Heart right ventricle (tissue), 16 donors: ENCODE data around the gene GRIK3. TPM values are rescaled to one million over a fixed set of nuclear protein-coding genes. Genes with fewer than 3 reads are reported as not detected.

Experiments
- ATAC-seq, 8 donors: fragments of 200-7000 bp; cut with Tn5 transposase; one replicate each; pipeline ENCODE4 v1.9.1; 2020; ENCODE audit warnings: mild to moderate bottlenecking in 8 of 8, moderate library complexity in 8 of 8, moderate number of reproducible peaks in 1 of 8
- DNase-seq, 2 donors: peaks; one replicate each; pipeline ENCODE4 v3.0.0-alpha.2; 2020
- H3K27ac ChIP-seq, 10 donors: fragments of 200-600 bp; sonication (generic) in 2 of 10; one replicate each; pipeline versions ENCODE4 v1.5.0 to v1.8.0; 2020 to 2022; ENCODE audit warnings: mild to moderate bottlenecking in 3 of 10
- H3K27me3 ChIP-seq, 7 donors: fragments of 200-600 bp; one replicate each; pipeline ENCODE4 v1.8.0; 2021 to 2022; ENCODE audit warnings: mild to moderate bottlenecking in 2 of 7
- H3K36me3 ChIP-seq, 9 donors: fragments of 200-600 bp; sonication (generic) in 1 of 9; one replicate each; pipeline versions ENCODE4 v1.5.0 to v1.8.0; 2020 to 2022; ENCODE audit warnings: mild to moderate bottlenecking in 2 of 9
- H3K4me1 ChIP-seq, 9 donors: fragments of 200-600 bp; sonication (generic) in 1 of 9; one replicate each; pipeline versions ENCODE4 v1.5.0 to v1.8.0; 2020 to 2022; ENCODE audit warnings: mild to moderate bottlenecking in 4 of 9
- H3K4me3 ChIP-seq, 10 donors: fragments of 200-600 bp; sonication (generic) in 2 of 10; one replicate each; pipeline versions ENCODE4 v1.5.0 to v1.8.0; 2020 to 2022; ENCODE audit warnings: mild to moderate bottlenecking in 7 of 10, moderate library complexity in 2 of 10
- H3K9me3 ChIP-seq, 11 donors: fragments of 200-600 bp in 10 of 11; sonication (generic) in 2 of 11; one replicate each; pipeline versions ENCODE4 v1.5.0 to v1.8.0; 2013 to 2022; ENCODE audit warnings: mild to moderate bottlenecking in 2 of 11, control low read depth in 1 of 11, moderate library complexity in 1 of 11
- WGBS, 2 donors: extraction: QIAGEN DNeasy Blood & Tissue Kit; methylation state at CpG; one replicate each; pipeline ENCODE4 v1.1.7; 2013; ENCODE audit warnings: inconsistent platforms in 1 of 2; 5-methylcytosine and 5-hydroxymethylcytosine counted together
- intact Hi-C, 10 donors: fragments of 100-400 bp; cut with DNase I; formaldehyde crosslinking; loops; one replicate each; pipeline versions ENCODE4 v1.11.1 to v1.14.2; 2022
- polyA plus RNA-seq, 2 donors: library from polyadenylated mRNA; stranded (reverse); fragments of 200-250 nt; gene quantifications; one replicate each; pipeline ENCODE4 v1.2.3, GENCODE V29; 2013
- total RNA-seq, 10 donors: library from RNA; stranded (reverse); fragmentation: NEBNext Ultra II Directional in 3 of 10; extraction: Animal tissue kit (Norgen Biotek cat#: 25700) in 3 of 10; gene quantifications; one replicate each; pipeline versions ENCODE4 v1.2.1 to v1.2.4, GENCODE V29; 2021 to 2023
- TF ChIP-seq, protein P1 (sequence below), 9 donors: fragments of 200-600 bp; sonication (generic) in 2 of 9; IDR thresholded peaks; one replicate each; pipeline versions ENCODE4 v1.5.0 to v1.8.0; 2021 to 2022; ENCODE audit warnings: antibody characterized with exemption in 9 of 9, mild to moderate bottlenecking in 5 of 9, moderate library complexity in 1 of 9
- donor health status: Arrhythmogenic right ventricular cardiomyopathy.
- donor health status: ischemic (EF 13 %, LVEDD 7.1; RV severe dilation, severe dysfunction).
- donor health status: healthy with polysubstance abuse.
- donor health status: DM: no; HTN: yes; CAD: no.
- donor health status: DM: no; HTN: no; CAD: no.
- donor health status: ischemic (EF 25% LVEDD 6.9; RV normal size, moderate dysfunction).
- donor health status: ischemic (EF 25% LVEDD 5.7; RV mildly dilated, moderate dysfunction).
- donor health status: healthy.
- donor health status: DM: yes; HTN: yes; CAD: no.
- donor health status: Ischemic cardiomyopathy.
- donor health status: ischemic (EF 35%, LVEDD 5.7; RV mildly dilated, moderate dysfunction).
- donor health status: nonischemic (EF 11% LVEDD 7.7; RV severe dilation, severe dysfunction).
- donor health status: DM: yes; HTN: yes; CAD: no.
- donor health status: PGD.
- donor health status: ischemic (EF 29% LVEDD 5.4; RV normal size, mild dysfunction).
- donor health status: nonischemic (EF 23%, LVEDD 6.1; RV moderate dilation, normal function).

Gene GRIK3
- total and polyA plus RNA-seq, 12 donors = 0.10 to 1.1 (median 0.27) TPM

DNA sequence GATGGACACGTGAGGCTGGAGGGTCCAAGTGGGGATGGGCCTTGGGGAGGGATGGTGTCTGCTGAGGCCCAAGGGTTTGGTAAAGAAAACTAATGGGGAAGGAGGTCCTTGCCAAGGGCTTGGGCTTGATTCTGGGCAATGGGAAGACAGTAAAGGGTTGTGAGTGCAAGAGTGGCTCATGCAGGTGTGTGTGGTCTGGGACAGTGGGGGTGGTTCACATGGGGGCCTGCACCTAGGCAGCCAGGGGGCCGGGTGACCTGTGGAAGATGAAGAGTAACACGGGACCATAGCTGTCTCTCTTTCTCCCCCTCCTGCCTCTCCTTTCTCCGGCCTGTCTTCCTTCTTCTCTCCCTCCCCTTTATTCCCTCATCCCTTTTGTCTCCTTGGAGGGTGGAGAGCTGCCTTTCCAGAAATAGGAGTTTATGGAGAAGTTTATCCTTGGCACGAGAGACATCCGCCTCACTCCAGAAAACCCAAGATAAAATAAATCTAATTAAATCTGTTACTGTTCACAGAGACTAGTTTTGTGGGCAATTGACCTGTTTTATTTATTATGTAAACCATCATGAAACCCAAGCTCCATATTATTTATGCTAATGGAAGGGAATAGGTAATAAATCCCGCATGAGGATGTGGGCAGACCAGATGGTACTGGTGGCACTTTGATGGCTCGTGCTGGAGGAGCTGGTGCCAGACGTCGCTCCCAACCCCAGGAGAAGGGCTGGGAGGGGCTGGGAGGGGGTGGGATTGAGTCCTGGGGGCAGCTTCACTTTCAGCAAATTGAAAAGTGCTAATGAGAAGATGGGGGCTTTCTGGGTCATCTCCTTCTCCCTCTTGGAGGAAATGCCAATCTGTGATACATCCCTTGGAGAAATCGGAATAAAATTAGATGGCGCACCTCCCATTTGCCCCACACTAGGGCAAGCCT is 278.7 kb downstream of the GRIK3 start:
- no peak overlapping the region for H3K27ac ChIP-seq
- TF ChIP-seq, protein P1, sequence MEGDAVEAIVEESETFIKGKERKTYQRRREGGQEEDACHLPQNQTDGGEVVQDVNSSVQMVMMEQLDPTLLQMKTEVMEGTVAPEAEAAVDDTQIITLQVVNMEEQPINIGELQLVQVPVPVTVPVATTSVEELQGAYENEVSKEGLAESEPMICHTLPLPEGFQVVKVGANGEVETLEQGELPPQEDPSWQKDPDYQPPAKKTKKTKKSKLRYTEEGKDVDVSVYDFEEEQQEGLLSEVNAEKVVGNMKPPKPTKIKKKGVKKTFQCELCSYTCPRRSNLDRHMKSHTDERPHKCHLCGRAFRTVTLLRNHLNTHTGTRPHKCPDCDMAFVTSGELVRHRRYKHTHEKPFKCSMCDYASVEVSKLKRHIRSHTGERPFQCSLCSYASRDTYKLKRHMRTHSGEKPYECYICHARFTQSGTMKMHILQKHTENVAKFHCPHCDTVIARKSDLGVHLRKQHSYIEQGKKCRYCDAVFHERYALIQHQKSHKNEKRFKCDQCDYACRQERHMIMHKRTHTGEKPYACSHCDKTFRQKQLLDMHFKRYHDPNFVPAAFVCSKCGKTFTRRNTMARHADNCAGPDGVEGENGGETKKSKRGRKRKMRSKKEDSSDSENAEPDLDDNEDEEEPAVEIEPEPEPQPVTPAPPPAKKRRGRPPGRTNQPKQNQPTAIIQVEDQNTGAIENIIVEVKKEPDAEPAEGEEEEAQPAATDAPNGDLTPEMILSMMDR (IDR thresholded peaks at IDR 0.05) = no peak
- no peaks in the 10 kb centered on the region for H3K4me1 ChIP-seq
- no peaks in the 10 kb centered on the region for H3K36me3 ChIP-seq
- no peak for DNase-seq
- peaks cover 0 to 11% (median 0%) of the 10 kb centered on the region in 11 donors for H3K9me3 ChIP-seq
- H3K27me3 ChIP-seq = peaks cover 0 to 21% (median 13%) of the 10 kb centered on the region in 7 donors
- ATAC-seq = no peak
- intact Hi-C loops = no loop called here
- H3K4me3 ChIP-seq = no peak overlapping the region
- 69 to 79% methylated on average over 12 of the region's 12 CpGs for WGBS, 2 donors

DNA sequence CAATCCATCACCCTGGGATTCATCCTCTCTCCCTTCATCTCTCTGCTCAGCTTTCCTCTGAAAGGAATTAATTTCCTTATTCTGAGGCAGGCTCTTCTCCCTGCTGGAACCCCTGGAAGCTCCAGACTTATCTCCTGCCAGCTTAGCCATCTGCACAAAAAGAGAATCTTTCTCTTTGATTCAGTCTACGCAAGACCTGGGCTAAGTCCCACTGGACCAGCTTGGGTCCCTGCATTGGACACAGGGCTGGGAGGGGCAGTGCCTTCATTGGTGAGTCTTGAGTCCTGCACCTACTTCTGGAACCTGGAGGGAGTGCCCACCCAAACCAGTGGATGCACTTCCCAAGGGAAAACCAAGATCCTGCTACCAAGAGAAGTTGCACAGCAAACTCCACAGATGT is 279.9 kb downstream of the GRIK3 start:
- Histone ChIP-seq H3K9me3 (peaks cover 0 to 3% (median 0%) of the 10 kb centered on the region in 11 donors), H3K27ac (no peak overlapping the region), H3K36me3 (no peaks in the 10 kb centered on the region), H3K4me1 (no peaks in the 10 kb centered on the region), H3K4me3 (no peak overlapping the region), H3K27me3 (peaks cover 0 to 17% (median 6%) of the 10 kb centered on the region in 7 donors)
- ATAC-seq (no peak), DNase-seq (no peak)
- TF ChIP-seq, protein P1 (IDR thresholded peaks at IDR 0.05) = no peak
- 86 to 92% methylated on average over 1 of the region's 1 CpG for WGBS, 2 donors
- intact Hi-C loops = no loop called here

- Histone ChIP-seq H3K4me1 (no peaks in the 10 kb centered on the region), H3K9me3 (no peaks in the 10 kb centered on the region), H3K27ac (no peak overlapping the region), H3K4me3 (no peak overlapping the region), H3K36me3 (no peaks in the 10 kb centered on the region), H3K27me3 (peaks cover 0 to 22% (median 13%) of the 10 kb centered on the region in 7 donors)
- TF ChIP-seq, protein P1 (IDR thresholded peaks at IDR 0.05) = no peak
- intact Hi-C loops = no loop called here
- no peak for DNase-seq
- WGBS, 2 donors = 79 to 83% methylated on average over 7 of the region's 7 CpGs
- no peak for ATAC-seq
Measured at GRCh38 chr1:36753451-36753850, 280.9 kb downstream of the GRIK3 start.

- ATAC-seq (no peak), DNase-seq (no peak)
- Histone ChIP-seq H3K4me1 (no peaks in the 10 kb centered on the region), H3K4me3 (no peak overlapping the region), H3K9me3 (no peaks in the 10 kb centered on the region), H3K27me3 (peaks cover 0 to 27% (median 14%) of the 10 kb centered on the region in 7 donors), H3K36me3 (no peaks in the 10 kb centered on the region), H3K27ac (no peak overlapping the region)
- intact Hi-C loops = no loop called here
- TF ChIP-seq, protein P1 (IDR thresholded peaks at IDR 0.05) = no peak
- 49 to 60% methylated on average over 6 of the region's 6 CpGs for WGBS, 2 donors
Measured at GRCh38 chr1:36752891-36753361, 281.4 kb downstream of the GRIK3 start.
